Nephron progenitor cell (in vitro differentiated cells): ENCODE results near the gene TCF12.

Source experiments
- DNase-seq: peaks from one replicate; pipeline ENCODE4 v3.0.0; 2021
- H3K27ac Mint-ChIP-seq: 2 replicates; pipeline ENCODE4 v1.8.0; 2021; ENCODE audit warnings: mild to moderate bottlenecking, moderate library complexity, mixed read lengths
- H3K27me3 Mint-ChIP-seq: 2 replicates; pipeline ENCODE4 v1.8.0; 2021; ENCODE audit warnings: mild to moderate bottlenecking, low read depth, mixed read lengths; ENCODE audit not compliant: poor library complexity
- H3K36me3 Mint-ChIP-seq: 2 replicates; pipeline ENCODE4 v1.8.0; 2021; ENCODE audit warnings: low read depth, mixed read lengths
- H3K4me1 Mint-ChIP-seq: 2 replicates; pipeline ENCODE4 v1.8.0; 2021; ENCODE audit warnings: mixed read lengths
- H3K4me3 Mint-ChIP-seq: 2 replicates; pipeline ENCODE4 v1.8.0; 2021; ENCODE audit warnings: mild to moderate bottlenecking, moderate library complexity, mixed read lengths
- H3K9me3 Mint-ChIP-seq: 2 replicates; pipeline ENCODE4 v1.8.0; 2021; ENCODE audit warnings: mild to moderate bottlenecking, moderate library complexity, mixed read lengths
- TF ChIP-seq, protein P1 (sequence below): fragments of 200-600 bp; sonication (generic); IDR thresholded peaks from 2 replicates; pipeline ENCODE4 v1.5.0; 2021; ENCODE audit warnings: antibody characterized with exemption

Gene TCF12

GRCh38 chr15:57253082-57253481, 334.6 kb downstream of the TCF12 start:
- Mint-ChIP-seq H3K9me3 (peaks cover 3% of the 10 kb centered on the region), H3K4me1 (peaks cover 25% of the 10 kb centered on the region), H3K27ac (no peak overlapping the region), H3K27me3 (no peaks in the 10 kb centered on the region), H3K4me3 (no peak overlapping the region), H3K36me3 (peaks cover 75% of the 10 kb centered on the region)
- DNase-seq = no peak
- TF ChIP-seq, protein P1, sequence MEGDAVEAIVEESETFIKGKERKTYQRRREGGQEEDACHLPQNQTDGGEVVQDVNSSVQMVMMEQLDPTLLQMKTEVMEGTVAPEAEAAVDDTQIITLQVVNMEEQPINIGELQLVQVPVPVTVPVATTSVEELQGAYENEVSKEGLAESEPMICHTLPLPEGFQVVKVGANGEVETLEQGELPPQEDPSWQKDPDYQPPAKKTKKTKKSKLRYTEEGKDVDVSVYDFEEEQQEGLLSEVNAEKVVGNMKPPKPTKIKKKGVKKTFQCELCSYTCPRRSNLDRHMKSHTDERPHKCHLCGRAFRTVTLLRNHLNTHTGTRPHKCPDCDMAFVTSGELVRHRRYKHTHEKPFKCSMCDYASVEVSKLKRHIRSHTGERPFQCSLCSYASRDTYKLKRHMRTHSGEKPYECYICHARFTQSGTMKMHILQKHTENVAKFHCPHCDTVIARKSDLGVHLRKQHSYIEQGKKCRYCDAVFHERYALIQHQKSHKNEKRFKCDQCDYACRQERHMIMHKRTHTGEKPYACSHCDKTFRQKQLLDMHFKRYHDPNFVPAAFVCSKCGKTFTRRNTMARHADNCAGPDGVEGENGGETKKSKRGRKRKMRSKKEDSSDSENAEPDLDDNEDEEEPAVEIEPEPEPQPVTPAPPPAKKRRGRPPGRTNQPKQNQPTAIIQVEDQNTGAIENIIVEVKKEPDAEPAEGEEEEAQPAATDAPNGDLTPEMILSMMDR = no peak

DNA sequence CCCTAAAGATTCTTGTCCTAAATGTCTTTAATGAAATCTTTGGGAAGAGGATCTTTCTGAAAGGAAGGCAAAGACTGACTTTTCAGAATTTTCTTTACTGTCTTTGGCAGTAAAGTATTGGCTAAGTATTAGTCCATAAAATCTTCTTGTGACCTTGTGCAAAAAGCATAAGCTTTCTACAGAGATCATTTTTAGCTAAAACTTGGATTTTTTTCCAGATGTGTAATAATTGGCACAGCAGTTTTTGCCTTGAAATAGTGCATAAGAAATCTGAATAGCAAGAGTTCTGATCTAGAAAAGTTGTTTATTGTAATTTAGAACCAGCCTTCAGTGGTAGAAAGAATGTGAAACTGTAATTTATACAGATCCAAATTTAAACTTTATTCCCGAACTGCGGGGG, 335.1 kb downstream of the TCF12 start:
- Mint-ChIP-seq H3K9me3 (peaks cover 3% of the 10 kb centered on the region), H3K27ac (no peak overlapping the region), H3K36me3 (peaks cover 74% of the 10 kb centered on the region), H3K27me3 (no peaks in the 10 kb centered on the region), H3K4me1 (peaks cover 25% of the 10 kb centered on the region), H3K4me3 (no peak overlapping the region)
- no peak for DNase-seq
- TF ChIP-seq, protein P1 = no peak

GRCh38 chr15:57255751-57256341, 337.4 kb downstream of the TCF12 start:
- peaks cover 3% of the 10 kb centered on the region for H3K9me3 Mint-ChIP-seq
- no peak overlapping the region for H3K4me3 Mint-ChIP-seq
- H3K4me1 Mint-ChIP-seq = peaks cover 47% of the 10 kb centered on the region
- H3K36me3 Mint-ChIP-seq = peaks cover 61% of the 10 kb centered on the region
- no peak for DNase-seq
- peak overlapping the region; percentile 17 for H3K27ac Mint-ChIP-seq
- TF ChIP-seq, protein P1 = no peak
- H3K27me3 Mint-ChIP-seq = no peaks in the 10 kb centered on the region

DNA sequence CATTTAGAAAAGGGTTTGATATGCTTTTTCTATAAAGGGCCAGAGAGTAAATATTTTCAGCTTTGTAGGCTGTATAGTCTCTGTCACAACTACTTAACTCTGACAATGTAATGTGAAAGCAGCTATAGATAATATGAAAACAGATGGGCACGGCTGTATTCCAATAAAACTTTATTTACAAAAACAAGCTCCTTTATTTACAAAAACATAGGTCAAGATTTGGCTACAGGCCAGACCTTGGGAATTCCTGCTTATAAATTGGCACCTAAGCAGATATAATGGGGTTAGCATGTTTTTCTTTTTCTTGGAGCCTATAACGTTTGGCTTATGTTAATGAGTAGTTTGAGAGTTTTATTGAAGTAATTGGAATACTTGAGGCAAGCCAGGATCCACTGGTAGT, 338.5 kb downstream of the TCF12 start:
- TF ChIP-seq, protein P1 = no peak
- no peak overlapping the region for H3K27ac Mint-ChIP-seq
- peaks cover 51% of the 10 kb centered on the region for H3K4me1 Mint-ChIP-seq
- no peak overlapping the region for H3K4me3 Mint-ChIP-seq
- H3K36me3 Mint-ChIP-seq = peaks cover 52% of the 10 kb centered on the region
- DNase-seq = no peak
- H3K27me3 Mint-ChIP-seq = no peaks in the 10 kb centered on the region
- no peaks in the 10 kb centered on the region for H3K9me3 Mint-ChIP-seq

DNA sequence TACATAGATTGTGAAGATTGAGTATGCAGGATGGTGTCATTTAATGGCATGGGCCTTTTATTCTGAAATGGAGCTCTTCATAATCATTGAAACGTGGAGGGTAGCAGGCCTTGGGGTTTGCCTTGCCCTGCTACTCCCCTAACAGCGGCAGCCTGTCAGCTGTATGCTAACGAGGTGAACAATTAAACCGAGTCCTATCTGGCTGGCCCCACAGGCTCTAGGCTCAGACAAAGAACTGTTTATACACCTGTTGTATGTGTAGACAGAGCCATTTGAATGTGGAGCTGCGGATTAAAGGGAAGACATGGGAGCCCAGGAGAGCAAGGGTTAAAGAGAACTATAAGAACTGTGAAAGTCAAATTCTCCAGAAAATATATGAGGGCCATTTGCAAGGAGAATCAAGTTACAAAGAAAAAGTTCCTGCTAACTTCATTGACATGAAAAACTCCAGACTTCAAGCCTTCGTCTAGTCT, 341.2 kb downstream of the TCF12 start:
- DNase-seq = peak; percentile 38
- H3K27me3 Mint-ChIP-seq = no peaks in the 10 kb centered on the region
- H3K27ac Mint-ChIP-seq = peak overlapping the region; percentile 60

More for the DNA sequence above, 341.2 kb downstream of the TCF12 start:
- peaks cover 50% of the 10 kb centered on the region for H3K36me3 Mint-ChIP-seq
- H3K4me3 Mint-ChIP-seq = peak overlapping the region; percentile 68
- H3K9me3 Mint-ChIP-seq = no peaks in the 10 kb centered on the region
- TF ChIP-seq, protein P1 = no peak
- H3K4me1 Mint-ChIP-seq = peaks cover 44% of the 10 kb centered on the region
